H1 (cell line): ENCODE data around the gene PFN3. TPM values are rescaled to one million over a fixed set of nuclear protein-coding genes. Genes with fewer than 3 reads are reported as not detected.

Experiments used
- CTCF ChIA-PET: fragments of 300-600 bp; sonication (Branson Sonifier 250); formaldehyde crosslinking; loops from one replicate; lab custom pipeline; 2021; ENCODE audit not compliant: partially characterized antibody; lab: Charles Lee
- POLR2A ChIA-PET: fragments of 300-600 bp; sonication (Branson Sonifier 250); formaldehyde crosslinking; loops from one replicate; lab custom pipeline; 2021; ENCODE audit warnings: inconsistent platforms; ENCODE audit not compliant: partially characterized antibody; lab: Charles Lee
- DNase-seq, 2 experiments: peaks; one replicate each; pipeline versions ENCODE4 v3.0.0 to v3.0.0-alpha.2; 2010 to 2022; ENCODE audit warnings: low spot score in 2 of 2, low read depth in 1 of 2, mixed read lengths in 1 of 2
- FAIRE-seq: peaks from 2 replicates; lab custom pipeline; 2011; peaks lifted over from hg19 to GRCh38; lab: Jason Lieb, UNC
- H2AFZ ChIP-seq: 2 replicates; pipeline ENCODE4 v1.8.1; 2012; ENCODE audit warnings: low read length, inconsistent platforms
- H2AK5ac ChIP-seq: 2 replicates; pipeline ENCODE4 v1.6.1; 2013; ENCODE audit warnings: low read depth, low read length
- H2BK120ac ChIP-seq: replicated peaks from 2 replicates; pipeline ENCODE3; 2013; ENCODE audit warnings: low read depth, low read length, inconsistent platforms
- H2BK12ac ChIP-seq: 2 replicates; pipeline ENCODE4 v1.6.1; 2013; ENCODE audit warnings: low read depth, low read length
- H2BK15ac ChIP-seq: 2 replicates; pipeline ENCODE4 v1.6.1; 2013; ENCODE audit warnings: low read length
- H2BK20ac ChIP-seq: 2 replicates; pipeline ENCODE4 v1.6.1; 2013; ENCODE audit warnings: low read length
- H2BK5ac ChIP-seq: 2 replicates; pipeline ENCODE4 v1.6.1; 2013; ENCODE audit warnings: low read depth, low read length
- H3K14ac ChIP-seq: 2 replicates; pipeline ENCODE4 v1.6.1; 2013; ENCODE audit warnings: inconsistent platforms; ENCODE audit not compliant: insufficient read length
- H3K18ac ChIP-seq: 2 replicates; pipeline ENCODE4 v1.6.1; 2013; ENCODE audit warnings: low read length; ENCODE audit errors: extremely low read depth
- H3K23ac ChIP-seq: 2 replicates; pipeline ENCODE4 v1.6.1; 2013; ENCODE audit warnings: inconsistent platforms; ENCODE audit not compliant: insufficient read length
- H3K23me2 ChIP-seq: 2 replicates; pipeline ENCODE4 v1.6.1; 2013; ENCODE audit warnings: low read depth, low read length
- H3K27ac ChIP-seq: 2 replicates; pipeline ENCODE4 v1.6.1; 2011; ENCODE audit warnings: low read depth, low read length, inconsistent platforms
- H3K27me3 ChIP-seq, 4 experiments: replicated peaks in 1 of 4; 1 replicate in 1 of 4; 2 replicates in 3 of 4; pipeline versions ENCODE4 v1.6.1 to v1.8.1; 2011 to 2013; ENCODE audit warnings: low read length in 3 of 4, mild to moderate bottlenecking in 3 of 4, inconsistent platforms in 2 of 4, mixed read lengths in 2 of 4, moderate library complexity in 1 of 4; ENCODE audit not compliant: control insufficient read depth in 3 of 4, insufficient read depth in 3 of 4; ENCODE audit errors: extremely low read depth in 1 of 4
- H3K36me3 ChIP-seq, 4 experiments: 2 replicates each; pipeline versions ENCODE4 v1.6.1 to v1.8.1; 2011 to 2013; ENCODE audit warnings: mild to moderate bottlenecking in 4 of 4, low read length in 3 of 4, moderate library complexity in 2 of 4, control low read depth in 1 of 4, inconsistent platforms in 1 of 4; ENCODE audit not compliant: insufficient read depth in 4 of 4, control insufficient read depth in 2 of 4
- H3K4ac ChIP-seq: replicated peaks from 2 replicates; pipeline ENCODE3; 2013; ENCODE audit warnings: low read length, low read depth, mixed read lengths, inconsistent platforms; ENCODE audit not compliant: insufficient read length
- H3K4me1 ChIP-seq, 4 experiments: replicated peaks in 1 of 4; 1 replicate in 1 of 4; 2 replicates in 3 of 4; pipeline versions ENCODE4 v1.6.1 to v1.8.1; 2011 to 2013; ENCODE audit warnings: low read length in 3 of 4, inconsistent platforms in 2 of 4, mixed read lengths in 1 of 4; ENCODE audit not compliant: insufficient read depth in 4 of 4, control insufficient read depth in 3 of 4
- H3K4me2 ChIP-seq, 2 experiments: 2 replicates each; pipeline versions ENCODE4 v1.6.1 to v1.8.1; 2011 to 2013; ENCODE audit warnings: low read depth in 2 of 2, low read length in 2 of 2, control low read depth in 1 of 2, inconsistent platforms in 1 of 2, mild to moderate bottlenecking in 1 of 2; ENCODE audit not compliant: insufficient read depth in 1 of 2
- H3K4me3 ChIP-seq, 4 experiments: fragments of 200-600, 300-600 bp in 1 of 4; sonication (generic), shearing (Covaris generic), sonication (Bioruptor Twin) in 1 of 4; 2 replicates each; pipeline versions ENCODE4 v1.5.1 to v1.8.1; 2011 to 2016; ENCODE audit warnings: low read length in 4 of 4, low read depth in 3 of 4, control low read depth in 2 of 4, inconsistent platforms in 2 of 4, mild to moderate bottlenecking in 2 of 4, mixed read lengths in 1 of 4, moderate library complexity in 1 of 4; ENCODE audit not compliant: insufficient read depth in 2 of 4; ENCODE audit errors: extremely low read depth in 1 of 4
- H3K56ac ChIP-seq: replicated peaks from 2 replicates; pipeline ENCODE3; 2013; ENCODE audit warnings: low read depth, mild to moderate bottlenecking, mixed read lengths, low read length, inconsistent platforms; ENCODE audit not compliant: insufficient read length
- H3K79me1 ChIP-seq: 2 replicates; pipeline ENCODE4 v1.6.1; 2013; ENCODE audit warnings: low read depth, low read length, control low read depth
- H3K79me2 ChIP-seq, 2 experiments: 2 replicates each; pipeline versions ENCODE4 v1.6.1 to v1.8.1; 2012 to 2013; ENCODE audit warnings: low read length in 2 of 2, mild to moderate bottlenecking in 2 of 2, inconsistent platforms in 1 of 2; ENCODE audit not compliant: insufficient read depth in 2 of 2, control insufficient read depth in 1 of 2
- H3K9ac ChIP-seq, 4 experiments: replicated peaks in 1 of 4; 1 replicate in 1 of 4; 2 replicates in 3 of 4; pipeline versions ENCODE4 v1.6.1 to v1.8.1; 2011 to 2013; ENCODE audit warnings: low read depth in 3 of 4, low read length in 3 of 4, control low read depth in 2 of 4, mild to moderate bottlenecking in 2 of 4, moderate library complexity in 2 of 4, inconsistent platforms in 1 of 4; ENCODE audit errors: extremely low read depth in 1 of 4
- H3K9me3 ChIP-seq, 2 experiments: 2 replicates each; pipeline versions ENCODE4 v1.6.1 to v1.8.1; 2012 to 2013; ENCODE audit warnings: mild to moderate bottlenecking in 2 of 2, moderate library complexity in 2 of 2, control low read depth in 1 of 2, inconsistent platforms in 1 of 2, low read depth in 1 of 2, low read length in 1 of 2, mixed read lengths in 1 of 2; ENCODE audit not compliant: insufficient read depth in 2 of 2
- H4K20me1 ChIP-seq, 2 experiments: replicated peaks in 1 of 2; 2 replicates each; pipeline versions ENCODE3 to v1.8.1; 2011 to 2013; ENCODE audit warnings: inconsistent platforms in 2 of 2, low read length in 2 of 2, mild to moderate bottlenecking in 1 of 2; ENCODE audit not compliant: insufficient read depth in 2 of 2, control insufficient read depth in 1 of 2
- H4K5ac ChIP-seq: 2 replicates; pipeline ENCODE4 v1.6.1; 2013; ENCODE audit warnings: low read length, low read depth, mixed read lengths, inconsistent platforms; ENCODE audit not compliant: insufficient read length
- H4K8ac ChIP-seq: 2 replicates; pipeline ENCODE4 v1.8.0; 2013; ENCODE audit warnings: mild to moderate bottlenecking, moderate library complexity, low read length, inconsistent platforms; ENCODE audit not compliant: insufficient read depth; ENCODE audit errors: extremely low read depth
- H4K91ac ChIP-seq: replicated peaks from 2 replicates; pipeline ENCODE3; 2013; ENCODE audit warnings: low read length, mixed read lengths, inconsistent platforms; ENCODE audit not compliant: insufficient read length
- ASH2L ChIP-seq: fragments of 200-600, 300-600 bp; sonication (generic); IDR thresholded peaks from one replicate; pipeline ENCODE4 v1.7.1; 2017; ENCODE audit warnings: low read length
- BRCA1 ChIP-seq: IDR thresholded peaks from 2 replicates; pipeline ENCODE4 v1.6.1; 2012; ENCODE audit warnings: low read depth, low read length, improper control_type of control experiment
- CBX8 ChIP-seq: fragments of 300-800, 300-1000 bp; sonication (generic); IDR thresholded peaks from 2 replicates; pipeline ENCODE4 v1.7.1; 2016; ENCODE audit warnings: low read depth, low read length, borderline replicate concordance
- CHD2 ChIP-seq: IDR thresholded peaks from 2 replicates; pipeline ENCODE4 v1.6.1; 2012; ENCODE audit warnings: low read length, improper control_type of control experiment
- EGR1 ChIP-seq: IDR thresholded peaks from 2 replicates; pipeline ENCODE4 v1.6.1; 2011; ENCODE audit warnings: low read depth, low read length, borderline replicate concordance
- EP300 ChIP-seq, 2 experiments: IDR thresholded peaks; 1 replicate in 1 of 2; 2 replicates in 1 of 2; pipeline ENCODE4 v1.6.1; 2011 to 2012; ENCODE audit warnings: low read depth in 2 of 2, low read length in 2 of 2, mild to moderate bottlenecking in 2 of 2, borderline replicate concordance in 1 of 2, inconsistent platforms in 1 of 2, moderate library complexity in 1 of 2
- HDAC2 ChIP-seq, 2 experiments: fragments of 300-600 bp in 1 of 2; sonication (generic) in 1 of 2; IDR thresholded peaks; 2 replicates each; pipeline ENCODE4 v1.6.1; 2011 to 2012; ENCODE audit warnings: low read depth in 2 of 2, low read length in 2 of 2, mild to moderate bottlenecking in 2 of 2, moderate library complexity in 2 of 2, borderline replicate concordance in 1 of 2, inconsistent platforms in 1 of 2
- POLR2AphosphoS5 ChIP-seq: IDR thresholded peaks from 2 replicates; pipeline ENCODE4 v1.6.1; 2011; ENCODE audit warnings: low read depth, low read length
- SIRT6 ChIP-seq: IDR thresholded peaks from one replicate; pipeline ENCODE4 v1.7.1; 2012; ENCODE audit warnings: low read length, inconsistent platforms
- SUZ12 ChIP-seq: fragments of 200-600 bp; sonication (generic); IDR thresholded peaks from 2 replicates; pipeline ENCODE4 v1.6.1; 2012; ENCODE audit warnings: mild to moderate bottlenecking, inconsistent platforms, low read length, moderate library complexity, mixed read lengths
- TCF12 ChIP-seq: IDR thresholded peaks from 2 replicates; pipeline ENCODE4 v1.6.1; 2011; ENCODE audit warnings: low read depth, mild to moderate bottlenecking, low read length
- WGBS, 2 experiments: shearing (Covaris generic) in 1 of 2; methylation state at CpG; one replicate each; pipeline versions ENCODE4 v1.1.6 to v1.1.7; 2013 to 2015; ENCODE audit warnings: low lambda C conversion rate in 2 of 2, mixed read lengths in 2 of 2, inconsistent platforms in 1 of 2, low coverage in 1 of 2, missing lambda C conversion rate in 1 of 2; ENCODE audit not compliant: insufficient replicate concordance in 2 of 2, insufficient coverage in 1 of 2, insufficient read length in 1 of 2; ENCODE audit errors: extremely low coverage in 1 of 2, missing lambda C conversion rate in 1 of 2; 5-methylcytosine and 5-hydroxymethylcytosine counted together
- polyA plus RNA-seq, 7 experiments: library from polyadenylated mRNA; depleted of rRNA in 3 of 7; stranded (reverse) in 5 of 7; unstranded in 2 of 7; fragments of >200 nt in 5 of 7; fragments of 200-250 nt in 2 of 7; gene quantifications; 1 replicate in 5 of 7; 2 replicates in 1 of 7; 4 replicates in 1 of 7; pipeline versions ENCODE4 v1.2.1 to v1.2.3, GENCODE V29; 2011 to 2013; ENCODE audit warnings: missing spikeins in 2 of 7, mixed read lengths in 2 of 7
- total RNA-seq: library from RNA; stranded (reverse); fragmentation: NEBNext Ultra II Directional; extraction: Animal tissue kit (Norgen Biotek cat#: 25700); gene quantifications from 2 replicates; pipeline ENCODE4 v1.2.1, GENCODE V29; 2021
- TF ChIP-seq, protein P1 (sequence below): IDR thresholded peaks from 2 replicates; pipeline ENCODE4 v1.6.1; 2012; ENCODE audit warnings: low read length, inconsistent platforms

PFN3 gene
- total and polyA plus RNA-seq, 2 of the 8 experiments (the other 6 are each of a cell fraction or from before 2014, with no cell fraction given) = not detected

GRCh38 chr5:177423671-177424070, 23.2 kb upstream of the PFN3 start:
- Histone ChIP-seq H3K9me3 (no peaks in the 10 kb centered on the region), H2AFZ (no peak overlapping the region), H2BK15ac (0 out of 2 replicates have a peak overlapping the region, but pooled peaks have one; percentile 61), H3K27me3 (no peaks in the 10 kb centered on the region), H2BK20ac (no peak overlapping the region), H3K9ac (no peak overlapping the region), H3K4me2 (no peak overlapping the region), H2BK12ac (no peak overlapping the region), H3K4me1 (peaks cover 4 to 14% (median 7%) of the 10 kb centered on the region in 4 experiments; a peak in 6 of 7 replicates), H2AK5ac (no peak overlapping the region), H2BK120ac (no peak overlapping the region), H4K8ac (no peak overlapping the region), H4K5ac (no peak overlapping the region), H3K23me2 (peaks cover 10% of the 10 kb centered on the region), H3K18ac (no peak overlapping the region), H2BK5ac (no peak overlapping the region), H3K56ac (no peak overlapping the region), H3K4me3 (no peak overlapping the region), H3K79me2 (peaks cover 0 to 17% of the 10 kb centered on the region in 2 experiments; a peak in 2 of 4 replicates), H3K79me1 (peaks cover 10% of the 10 kb centered on the region; the same call in 1 of the 2 replicates), H4K20me1 (peaks cover 5 to 10% of the 10 kb centered on the region in 2 experiments), H3K23ac (no peak overlapping the region), H3K14ac (no peak overlapping the region), H4K91ac (no peak overlapping the region), H3K27ac (no peak overlapping the region), H3K36me3 (no peaks in the 10 kb centered on the region), H3K4ac (no peak overlapping the region)
- ChIA-PET CTCF (interaction anchor here (0.7 to 7.1 kb wide), 12 partner anchors 14 to 114 kb away, joined by 3 to 57 read pairs (median 4); partner anchors contain the start of genes F12 and PFN3), POLR2A (interaction anchor here (0.9 to 24.2 kb wide), 8 partner anchors 18 to 60 kb away, joined by 3 to 460 read pairs (median 4); partner anchors contain the start of gene PRR7)
- WGBS, 2 experiments = 77% methylated on average over 2 of the region's 2 CpGs; no CpG with 5 or more reads in 1 of the 2 experiments
- no peak for FAIRE-seq
- DNase-seq = no peak
- TF ChIP-seq HDAC2 (IDR thresholded peaks at IDR 0.05; ENCODE audit: borderline replicate concordance in 1 of 2, low read depth in 2 of 2, low read length in 2 of 2) (no peak), EP300 (IDR thresholded peaks at IDR 0.05; ENCODE audit: borderline replicate concordance in 1 of 2, low read depth in 2 of 2, low read length in 2 of 2) (no peak), CBX8 (no peak), TCF12 (no peak), BRCA1 (no peak), POLR2AphosphoS5 (no peak), ASH2L (no peak), EGR1 (no peak), CHD2 (no peak), SUZ12 (no peak), SIRT6 (no peak)
- TF ChIP-seq, protein P1, sequence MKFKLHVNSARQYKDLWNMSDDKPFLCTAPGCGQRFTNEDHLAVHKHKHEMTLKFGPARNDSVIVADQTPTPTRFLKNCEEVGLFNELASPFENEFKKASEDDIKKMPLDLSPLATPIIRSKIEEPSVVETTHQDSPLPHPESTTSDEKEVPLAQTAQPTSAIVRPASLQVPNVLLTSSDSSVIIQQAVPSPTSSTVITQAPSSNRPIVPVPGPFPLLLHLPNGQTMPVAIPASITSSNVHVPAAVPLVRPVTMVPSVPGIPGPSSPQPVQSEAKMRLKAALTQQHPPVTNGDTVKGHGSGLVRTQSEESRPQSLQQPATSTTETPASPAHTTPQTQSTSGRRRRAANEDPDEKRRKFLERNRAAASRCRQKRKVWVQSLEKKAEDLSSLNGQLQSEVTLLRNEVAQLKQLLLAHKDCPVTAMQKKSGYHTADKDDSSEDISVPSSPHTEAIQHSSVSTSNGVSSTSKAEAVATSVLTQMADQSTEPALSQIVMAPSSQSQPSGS = no peak
